ENCODE results near the gene KSR1. TPM values are rescaled to one million over a fixed set of nuclear protein-coding genes. Genes with fewer than 3 reads are reported as not detected.

Gene KSR1
- total and polyA plus RNA-seq, 9 of the 15 experiments (the other 6 are each of a cell fraction or from before 2014, with no cell fraction given), result 1.4 to 51.7 (median 18.4) TPM

DNA sequence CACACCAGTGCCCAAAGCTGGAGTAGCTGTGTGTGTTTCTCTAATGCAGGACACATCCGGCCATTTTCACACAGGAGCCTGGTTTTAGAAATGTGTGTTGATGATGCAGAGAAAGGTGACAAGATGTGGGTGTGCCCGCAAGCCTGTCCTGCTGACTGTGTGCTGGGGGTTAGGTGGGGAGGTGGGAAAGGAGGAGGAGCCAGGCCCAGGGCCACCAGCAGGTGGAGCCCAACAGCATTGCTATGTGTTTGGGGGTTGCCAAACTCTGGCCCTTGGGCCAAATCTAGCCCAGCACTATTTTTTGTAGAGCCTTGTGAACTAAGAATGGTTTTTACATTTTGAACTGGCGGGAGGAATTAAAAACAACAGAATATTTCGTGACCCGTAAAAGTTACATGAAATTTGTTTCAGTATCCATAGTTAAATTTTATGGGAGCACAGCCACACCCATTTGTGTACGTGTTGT is 113.0 kb downstream of the KSR1 start (continued):
- TF ChIP-seq JUND (IDR thresholded peaks at IDR 0.05; ENCODE audit: borderline replicate concordance, low read depth, low read length) (peak; percentile 76), JUND (tag; IDR thresholded peaks at IDR 0.05; ENCODE audit: borderline replicate concordance, low read depth, low read length) (peak; percentile 88; the same call in 1 of the 3 replicates), CUX1 (CRISPR knock-in tag; IDR thresholded peaks at IDR 0.05) (no peak), GTF3C2 (IDR thresholded peaks at IDR 0.05; ENCODE audit: borderline replicate concordance, extremely low read depth, insufficient read length) (no peak), NR2F6 (CRISPR knock-in tag; IDR thresholded peaks at IDR 0.05) (no peak), HNRNPUL1 (IDR thresholded peaks at IDR 0.05; ENCODE audit: low read length) (no peak), PATZ1 (CRISPR knock-in tag; IDR thresholded peaks at IDR 0.05; ENCODE audit: borderline replicate concordance) (no peak), ZC3H11A (IDR thresholded peaks at IDR 0.05; ENCODE audit: low read depth, low read length) (no peak), KLF16 (IDR thresholded peaks at IDR 0.05) (no peak), ZNF384 (IDR thresholded peaks at IDR 0.05; ENCODE audit: low read depth, low read length) (peak; percentile 48), TCF7 (IDR thresholded peaks at IDR 0.05; ENCODE audit: borderline replicate concordance) (no peak), LARP7 (IDR thresholded peaks at IDR 0.05) (no peak), GTF2F1 (IDR thresholded peaks at IDR 0.05; ENCODE audit: low read depth, low read length) (no peak), SIN3B (IDR thresholded peaks at IDR 0.05; ENCODE audit: low read depth) (no peak), ZNF23 (CRISPR knock-in tag; IDR thresholded peaks at IDR 0.05) (no peak), ZNF217 (CRISPR knock-in tag; IDR thresholded peaks at IDR 0.05) (no peak)
- TF ChIP-seq, protein P1, sequence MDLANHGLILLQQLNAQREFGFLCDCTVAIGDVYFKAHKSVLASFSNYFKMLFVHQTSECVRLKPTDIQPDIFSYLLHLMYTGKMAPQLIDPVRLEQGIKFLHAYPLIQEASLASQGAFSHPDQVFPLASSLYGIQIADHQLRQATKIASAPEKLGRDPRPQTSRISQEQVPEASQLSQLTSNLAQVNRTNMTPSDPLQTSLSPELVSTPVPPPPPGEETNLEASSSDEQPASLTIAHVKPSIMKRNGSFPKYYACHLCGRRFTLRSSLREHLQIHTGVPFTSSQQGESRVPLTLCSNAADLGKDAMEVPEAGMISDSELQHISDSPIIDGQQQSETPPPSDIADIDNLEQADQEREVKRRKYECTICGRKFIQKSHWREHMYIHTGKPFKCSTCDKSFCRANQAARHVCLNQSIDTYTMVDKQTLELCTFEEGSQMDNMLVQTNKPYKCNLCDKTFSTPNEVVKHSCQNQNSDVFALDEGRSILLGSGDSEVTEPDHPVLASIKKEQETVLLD (IDR thresholded peaks at IDR 0.05), result peak; percentile 80
